Measurements from ENCODE around the gene ZNF844. TPM values are rescaled to one million over a fixed set of nuclear protein-coding genes. Genes with fewer than 3 reads are reported as not detected.
"Not testable (repeated sequence)": the region's sequence is repeated elsewhere in the genome, so short reads cannot be mapped to it uniquely, and the experiment has no call there.

ZNF844 gene
- total RNA-seq, 1 donor from 2014 or later = 14.9 TPM

DNA sequence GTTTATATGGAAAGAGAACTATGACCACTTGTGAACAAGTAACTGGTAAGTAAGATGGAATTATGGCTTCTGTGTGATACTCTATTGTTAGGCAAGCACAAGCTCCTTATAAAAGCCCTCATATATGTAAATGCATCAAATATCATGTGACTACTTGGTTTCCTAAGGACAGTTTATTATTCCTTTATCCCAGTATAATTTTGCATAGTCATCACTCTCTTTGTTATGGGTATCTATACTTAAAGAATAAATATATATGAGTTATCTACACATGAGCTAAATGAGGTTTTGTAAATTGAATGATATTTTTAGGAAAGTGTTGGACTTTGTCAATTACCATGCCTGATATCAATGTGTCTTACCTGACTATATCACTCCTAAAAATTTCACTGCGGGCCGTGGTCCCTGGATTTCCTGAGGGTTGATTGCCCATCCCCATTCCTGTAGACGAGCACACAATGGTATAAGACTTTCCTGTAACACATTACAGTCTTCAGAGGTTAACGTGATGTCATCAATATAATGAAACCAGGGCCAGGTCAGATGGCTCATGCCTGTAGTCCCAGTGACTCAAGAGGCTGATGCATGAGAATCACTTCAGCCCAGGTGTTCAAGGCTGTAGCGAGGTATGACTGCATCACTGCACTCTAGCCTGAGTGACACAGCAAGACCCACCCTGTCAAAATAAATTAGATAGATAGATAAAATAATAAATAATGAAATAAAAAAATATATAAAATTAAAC is 20.7 kb downstream of the ZNF844 start:
- DNase-seq = no peak
- intact Hi-C loops (cut with micrococcal nuclease) = no loop called here
- ATAC-seq = no peak

DNA sequence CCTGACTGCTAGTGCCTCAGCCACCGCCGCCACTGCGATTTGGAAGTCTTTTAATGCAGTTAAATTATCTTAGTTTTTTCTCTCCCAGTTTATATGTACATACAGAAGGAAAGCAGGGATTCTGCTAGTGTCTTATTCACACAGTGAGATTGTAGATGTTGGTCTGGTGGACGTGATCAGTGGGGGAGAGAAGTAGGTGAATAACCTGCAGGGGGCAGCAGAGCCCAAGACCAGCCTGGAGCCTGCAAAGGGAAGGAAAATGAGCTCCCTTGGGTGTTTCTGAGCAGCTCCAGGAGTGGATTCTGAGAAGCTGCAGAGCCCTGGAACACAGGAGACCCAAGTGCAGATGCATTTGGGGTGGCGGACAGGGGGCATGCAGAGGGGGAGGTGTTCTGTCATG is 26.3 kb downstream of the ZNF844 start:
- DNase-seq (peak; percentile 61), ATAC-seq (peak; percentile 64)
- intact Hi-C loops (cut with micrococcal nuclease) = no loop called here

DNA sequence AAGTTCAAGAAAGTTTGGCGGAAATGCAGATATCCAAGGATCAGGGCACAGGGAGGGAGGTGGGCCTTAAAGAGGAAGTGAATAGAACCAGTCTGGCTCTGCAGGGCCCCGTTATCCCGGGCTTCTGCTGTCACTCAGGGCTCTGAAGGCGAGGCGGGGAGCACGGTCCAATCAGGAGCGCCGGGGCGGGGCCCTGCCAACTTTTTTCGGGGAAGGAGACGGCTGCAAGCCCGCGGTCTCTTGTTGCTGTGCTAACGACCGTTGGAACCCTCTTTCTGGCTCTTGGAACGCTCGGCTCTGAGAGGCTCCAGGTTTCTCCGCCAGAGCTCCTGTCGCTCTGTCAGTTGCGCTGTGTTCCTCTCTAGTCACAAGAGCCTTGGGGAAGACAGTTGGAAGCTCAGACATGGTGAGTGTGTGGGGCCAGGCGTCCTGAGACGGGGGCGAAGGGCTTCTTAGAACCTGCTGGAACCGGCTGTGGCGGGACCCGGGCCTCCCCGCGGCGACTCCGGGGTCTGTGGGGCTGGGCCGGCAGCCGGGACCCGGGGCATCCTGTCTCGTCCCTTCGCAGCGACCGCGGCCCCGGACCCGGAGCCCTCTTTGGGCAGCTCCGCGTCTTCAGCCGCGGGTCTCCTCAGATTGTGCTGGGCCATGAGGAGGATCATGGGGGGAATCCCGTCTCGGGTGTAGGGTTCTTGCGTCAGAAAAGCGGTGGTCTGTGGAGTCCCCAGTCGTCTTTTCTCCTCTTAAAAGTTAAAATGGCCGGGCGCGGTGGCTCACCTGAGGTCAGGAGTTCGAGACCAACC is 27.7 kb downstream of the ZNF844 start:
- intact Hi-C loops (cut with micrococcal nuclease) = no loop called here
- DNase-seq = peak; percentile 92
- ATAC-seq = peak; percentile 99

DNA sequence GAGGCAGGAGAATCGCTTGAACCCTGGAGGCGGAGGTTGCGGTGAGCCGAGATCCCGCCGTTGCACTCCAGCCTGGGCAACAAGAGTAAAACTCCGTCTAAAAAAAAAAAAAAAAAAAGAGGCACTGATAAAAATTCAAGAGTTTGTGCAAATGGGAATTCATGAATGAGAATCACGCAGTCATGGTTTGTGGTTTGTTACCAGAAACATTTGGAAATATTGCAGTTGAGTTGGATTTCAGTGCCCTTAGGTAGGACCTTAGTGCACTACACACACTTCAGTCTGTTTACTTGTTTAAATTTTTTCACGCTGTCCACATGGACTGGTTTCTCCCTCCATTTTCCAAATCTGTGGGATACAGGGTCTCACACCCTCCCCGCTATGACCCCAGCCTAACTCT is 28.4 kb downstream of the ZNF844 start:
- no peak for ATAC-seq
- intact Hi-C loops (cut with micrococcal nuclease) = no loop called here
- no peak for DNase-seq

- intact Hi-C loops (cut with micrococcal nuclease) = no loop called here
- ATAC-seq = no peak
- no peak for DNase-seq
Observed at GRCh38 chr19:12093777-12094176, 29.2 kb downstream of the ZNF844 start.

DNA sequence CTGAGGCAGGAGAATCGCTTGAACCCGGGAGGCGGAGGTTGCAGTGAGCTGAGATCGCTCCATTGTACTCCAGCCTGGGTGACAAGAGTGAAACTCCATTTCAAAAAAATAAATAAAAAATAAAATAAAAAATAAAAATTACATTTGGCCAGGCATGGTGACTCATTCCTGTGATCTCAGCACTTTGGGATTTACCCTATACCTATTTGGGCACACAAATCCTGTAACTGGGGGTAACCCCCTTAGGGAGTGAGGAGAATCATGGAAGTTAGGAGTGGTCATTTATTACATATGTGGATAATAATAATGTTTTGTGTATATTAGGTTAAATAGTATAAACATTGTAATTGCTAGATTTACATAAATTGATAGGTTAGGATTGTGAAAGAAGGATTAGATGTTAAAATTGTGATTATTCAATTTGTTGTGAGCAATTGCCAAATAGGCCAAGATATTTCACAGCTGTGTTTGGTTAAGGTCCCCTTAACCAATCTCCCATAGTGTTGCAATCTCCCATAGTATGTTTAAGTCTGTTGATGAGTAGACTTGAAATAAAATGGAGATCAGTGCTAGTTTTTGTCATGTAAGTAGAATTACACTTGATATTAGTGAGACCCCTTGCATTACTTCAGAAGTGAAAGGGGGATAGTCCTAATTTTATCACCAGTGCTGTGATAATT is 30.7 kb downstream of the ZNF844 start:
- DNase-seq (no peak), ATAC-seq (no peak)
- intact Hi-C loops (cut with micrococcal nuclease) = no loop called here

GRCh38 chr19:12098040-12098439 is 33.5 kb downstream of the ZNF844 start:
- intact Hi-C loops (cut with micrococcal nuclease) = no loop called here
- ATAC-seq = no peak
- no peak for DNase-seq

DNA sequence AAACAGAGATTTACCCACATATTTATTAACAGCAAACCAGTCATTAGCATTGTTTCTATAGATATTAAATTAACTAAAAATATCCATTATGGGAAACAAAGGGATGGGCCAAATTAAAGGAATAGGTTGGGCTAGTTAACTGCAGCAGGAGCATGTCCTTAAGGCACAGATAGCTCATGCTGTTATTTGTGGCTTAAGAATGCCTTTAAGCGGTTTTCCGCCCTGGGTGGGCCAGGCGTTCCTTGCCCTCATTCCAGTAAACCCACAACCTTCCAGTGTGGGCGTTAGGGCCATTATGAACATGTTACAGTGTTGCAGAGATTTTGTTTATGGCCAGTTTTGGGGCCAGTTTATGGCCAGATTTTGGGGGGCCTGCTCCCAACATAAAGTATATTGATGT is 39.4 kb downstream of the ZNF844 start:
- ATAC-seq; DNase-seq; intact Hi-C loops (cut with micrococcal nuclease): not testable (repeated sequence)

DNA sequence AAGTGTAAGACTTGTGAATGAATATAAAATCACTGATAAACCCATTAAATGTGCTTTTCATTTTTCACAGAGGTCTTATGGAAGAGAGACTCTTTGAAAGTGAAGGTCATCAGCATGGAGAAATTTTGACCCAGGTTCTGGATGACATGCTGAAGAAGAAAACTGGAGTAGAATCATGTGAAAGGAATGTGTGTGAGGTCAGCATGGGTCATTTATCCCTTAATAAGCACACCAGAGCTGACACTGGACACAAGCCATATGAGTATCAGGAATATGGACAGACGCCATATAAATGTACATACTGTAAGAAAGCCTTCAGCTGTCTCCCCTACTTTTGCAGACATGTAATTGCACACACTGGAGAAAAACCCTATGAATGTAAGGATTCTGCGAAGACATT is 46.6 kb downstream of the ZNF844 start:
- ATAC-seq = no peak
- DNase-seq = no peak
- intact Hi-C loops (cut with micrococcal nuclease) = no loop called here

GRCh38 chr19:12111943-12112637 is 47.6 kb downstream of the ZNF844 start:
- no peak for ATAC-seq
- DNase-seq = no peak
- intact Hi-C loops (cut with micrococcal nuclease) = no loop called here

GRCh38 chr19:12112701-12113100 is 48.2 kb downstream of the ZNF844 start:
- intact Hi-C loops (cut with micrococcal nuclease) = no loop called here
- ATAC-seq (no peak), DNase-seq (no peak)

- no peak for DNase-seq
- intact Hi-C loops (cut with micrococcal nuclease) = no loop called here
- no peak for ATAC-seq
Observed at GRCh38 chr19:12113121-12113520, 48.6 kb downstream of the ZNF844 start.

GRCh38 chr19:12117201-12117970 is 52.9 kb downstream of the ZNF844 start:
- intact Hi-C loops (cut with micrococcal nuclease) = no loop called here
- ATAC-seq (peak; percentile 45), DNase-seq (no peak)

GRCh38 chr19:12126707-12127106 is 62.2 kb downstream of the ZNF844 start:
- DNase-seq = no peak
- no peak for ATAC-seq
- intact Hi-C loops (cut with micrococcal nuclease) = no loop called here

Other genes with a start within 250 kb of the ZNF844 start
- gene ZNF439, start 216.0 kb upstream of the ZNF844 start, total RNA-seq = 3.7 TPM
- gene ZNF69, start 176.9 kb upstream of the ZNF844 start, total RNA-seq = 4.0 TPM
- gene ZNF700, start 139.6 kb upstream of the ZNF844 start, total RNA-seq = 4.0 TPM
- gene ZNF763, start 99.7 kb upstream of the ZNF844 start, total RNA-seq = 4.0 TPM
- 3.1 TPM for gene ZNF433, start 29.1 kb upstream of the ZNF844 start, total RNA-seq
- gene ZNF878, start 11.8 kb upstream of the ZNF844 start, total RNA-seq = 0.32 TPM
- 1.8 TPM for gene ZNF20, start 75.6 kb downstream of the ZNF844 start, total RNA-seq
- gene ZNF625, start 92.0 kb downstream of the ZNF844 start, total RNA-seq = 2.9 TPM
- gene ZNF136, start 98.4 kb downstream of the ZNF844 start, total RNA-seq = 5.0 TPM
- 9.5 TPM for gene ZNF44, start 230.2 kb downstream of the ZNF844 start, total RNA-seq